ENCODE measurements around the gene MN1. TPM values are rescaled to one million over a fixed set of nuclear protein-coding genes. Genes with fewer than 3 reads are reported as not detected.

Gene MN1
- total and polyA plus RNA-seq, 5 donors = 3.8 to 12.2 (median 10.1) TPM

DNA sequence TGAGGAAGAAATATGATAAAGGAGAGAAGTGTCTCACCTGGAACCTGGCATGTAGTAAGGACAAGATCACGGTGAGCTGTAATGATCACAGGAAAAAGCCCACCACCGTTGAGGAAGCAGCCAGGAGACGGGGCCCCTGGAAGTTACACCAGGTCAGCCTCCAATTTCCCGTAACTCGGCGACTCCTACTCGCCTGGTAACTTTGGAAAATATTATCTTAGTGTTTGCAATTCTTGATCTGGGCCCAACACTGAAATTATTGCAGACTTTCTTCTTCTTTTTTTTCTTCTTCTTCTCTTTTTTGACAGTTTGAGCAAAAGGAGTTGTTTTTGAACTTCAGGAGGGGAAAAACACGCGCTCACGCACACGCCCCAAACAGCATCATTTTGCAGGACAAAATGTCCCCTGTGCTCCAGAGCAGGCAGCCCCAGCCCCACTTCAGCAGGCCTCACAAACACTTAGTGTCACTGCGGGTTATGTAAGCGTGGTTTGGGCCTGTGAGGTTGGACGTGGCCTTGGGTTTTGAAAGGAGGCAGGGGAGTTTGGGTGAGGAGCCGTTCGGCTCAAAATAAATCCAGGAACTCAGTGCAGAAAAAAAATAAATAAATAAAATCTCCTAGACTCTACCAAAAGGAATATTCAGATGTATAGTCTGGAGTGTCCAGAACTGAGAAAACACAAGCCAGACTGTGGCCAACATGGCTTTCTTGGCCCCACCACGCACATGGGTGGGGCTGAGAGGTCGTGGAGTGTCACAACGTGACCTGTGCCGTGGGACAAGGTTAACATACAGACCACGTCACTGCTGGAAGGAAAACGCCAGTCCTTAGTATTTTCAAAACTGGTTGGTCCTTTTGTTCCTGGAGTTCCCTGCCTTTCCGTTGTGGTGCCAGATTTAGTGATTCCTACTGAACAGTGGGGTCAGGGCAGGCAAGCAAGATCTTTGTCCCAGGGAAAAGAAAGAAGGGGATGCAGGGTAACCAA lies 26.3 kb upstream of the MN1 start:
- no peaks in the 10 kb centered on the region for H3K27me3 ChIP-seq (ENCODE audit: control insufficient read depth, insufficient read depth)
- peak in 2 of 3 donors; percentile 47 to 89 for DNase-seq
- no peaks in the 10 kb centered on the region for H3K4me1 ChIP-seq (ENCODE audit: control insufficient read depth, insufficient read depth, low read length)
- WGBS = 63% methylated on average over 23 of the region's 23 CpGs
- H3K4me3 ChIP-seq (ENCODE audit: low read length) = no peak overlapping the region
- no peaks in the 10 kb centered on the region for H3K9me3 ChIP-seq (ENCODE audit: control insufficient read depth, low read length)
- intact Hi-C loops (cut with DNase I) = loop anchor here in 1 of 4 donors (10.0 kb wide), 1 partner anchor 1063 kb away; no protein-coding TSS in a partner anchor
- peak; percentile 67 to 92 for ATAC-seq
- peak overlapping the region; percentile 50 for H3K27ac ChIP-seq (ENCODE audit: low read length)

GRCh38 chr22:27825174-27825573 lies 23.6 kb upstream of the MN1 start:
- Histone ChIP-seq H3K27me3 (ENCODE audit: control insufficient read depth, insufficient read depth) (no peaks in the 10 kb centered on the region), H3K4me3 (ENCODE audit: low read length) (no peak overlapping the region), H3K9me3 (ENCODE audit: control insufficient read depth, low read length) (no peaks in the 10 kb centered on the region), H3K27ac (ENCODE audit: low read length) (no peak overlapping the region), H3K4me1 (ENCODE audit: control insufficient read depth, insufficient read depth, low read length) (no peaks in the 10 kb centered on the region)
- DNase-seq (no peak), ATAC-seq (no peak)
- 93% methylated on average over 6 of the region's 6 CpGs for WGBS
- intact Hi-C loops (cut with DNase I) = loop anchor here in 1 of 4 donors (10.0 kb wide), 1 partner anchor 1060 kb away; no protein-coding TSS in a partner anchor

- H3K27me3 ChIP-seq (ENCODE audit: control insufficient read depth, insufficient read depth) = no peaks in the 10 kb centered on the region
- no peak overlapping the region for H3K27ac ChIP-seq (ENCODE audit: low read length)
- no peaks in the 10 kb centered on the region for H3K4me1 ChIP-seq (ENCODE audit: control insufficient read depth, insufficient read depth, low read length)
- no peak for DNase-seq
- intact Hi-C loops (cut with DNase I) = loop anchor here in 1 of 4 donors (10.0 kb wide), 1 partner anchor 1058 kb away; no protein-coding TSS in a partner anchor
- no peak overlapping the region for H3K4me3 ChIP-seq (ENCODE audit: low read length)
- WGBS = 76% methylated on average over 1 of the region's 1 CpG
- H3K9me3 ChIP-seq (ENCODE audit: control insufficient read depth, low read length) = no peaks in the 10 kb centered on the region
- no peak for ATAC-seq
Measured at GRCh38 chr22:27823221-27823620, 21.7 kb upstream of the MN1 start.

GRCh38 chr22:27820896-27821866 lies 19.6 kb upstream of the MN1 start:
- 63% methylated on average over 22 of the region's 22 CpGs for WGBS
- DNase-seq = peak; percentile 59 to 88 (median 74)
- peak; percentile 42 to 65 for ATAC-seq
- no peaks in the 10 kb centered on the region for H3K27me3 ChIP-seq (ENCODE audit: control insufficient read depth, insufficient read depth)
- no peaks in the 10 kb centered on the region for H3K9me3 ChIP-seq (ENCODE audit: control insufficient read depth, low read length)
- peak overlapping the region; percentile 13 for H3K27ac ChIP-seq (ENCODE audit: low read length)
- intact Hi-C loops (cut with DNase I) = loop anchor here in 1 of 4 donors (10.0 kb wide), 1 partner anchor 1056 kb away; no protein-coding TSS in a partner anchor
- no peaks in the 10 kb centered on the region for H3K4me1 ChIP-seq (ENCODE audit: control insufficient read depth, insufficient read depth, low read length)
- H3K4me3 ChIP-seq (ENCODE audit: low read length) = no peak overlapping the region

- intact Hi-C loops (cut with DNase I) = no loop called here
- Histone ChIP-seq H3K4me1 (ENCODE audit: control insufficient read depth, insufficient read depth, low read length) (no peaks in the 10 kb centered on the region), H3K4me3 (ENCODE audit: low read length) (no peak overlapping the region), H3K9me3 (ENCODE audit: control insufficient read depth, low read length) (no peaks in the 10 kb centered on the region), H3K27ac (ENCODE audit: low read length) (no peak overlapping the region), H3K27me3 (ENCODE audit: control insufficient read depth, insufficient read depth) (no peaks in the 10 kb centered on the region)
- 84% methylated on average over 3 of the region's 3 CpGs for WGBS
- ATAC-seq = no peak
- DNase-seq = no peak
Measured at GRCh38 chr22:27816552-27816951, 15.0 kb upstream of the MN1 start.

GRCh38 chr22:27815826-27816530 lies 14.4 kb upstream of the MN1 start:
- H3K4me1 ChIP-seq (ENCODE audit: control insufficient read depth, insufficient read depth, low read length) = no peaks in the 10 kb centered on the region
- H3K4me3 ChIP-seq (ENCODE audit: low read length) = no peak overlapping the region
- no peaks in the 10 kb centered on the region for H3K9me3 ChIP-seq (ENCODE audit: control insufficient read depth, low read length)
- no peak overlapping the region for H3K27ac ChIP-seq (ENCODE audit: low read length)
- 88% methylated on average over 4 of the region's 4 CpGs for WGBS
- no peak for DNase-seq
- no peak for ATAC-seq
- intact Hi-C loops (cut with DNase I) = no loop called here
- no peaks in the 10 kb centered on the region for H3K27me3 ChIP-seq (ENCODE audit: control insufficient read depth, insufficient read depth)

DNA sequence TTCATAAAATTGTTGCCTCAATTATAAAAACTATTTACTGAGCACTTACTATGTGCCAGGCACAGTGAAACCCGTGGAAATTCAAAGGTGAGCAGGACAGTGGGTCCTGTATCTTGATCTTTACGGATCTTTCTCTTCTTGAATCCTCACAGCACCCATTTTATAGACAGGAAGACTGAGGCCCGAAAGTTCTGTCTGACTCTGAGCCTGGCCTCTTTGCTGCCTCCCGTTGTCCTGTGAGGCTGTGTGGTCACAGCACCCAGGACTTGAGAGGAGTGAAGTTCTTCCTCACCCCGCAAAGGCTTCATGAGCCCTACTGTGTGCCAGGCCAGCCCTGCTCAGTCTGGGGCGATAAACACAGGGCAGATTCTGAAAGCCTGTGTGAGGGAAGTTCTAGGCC lies 13.4 kb upstream of the MN1 start:
- 87% methylated on average over 6 of the region's 6 CpGs for WGBS
- Histone ChIP-seq H3K4me3 (ENCODE audit: low read length) (no peak overlapping the region), H3K4me1 (ENCODE audit: control insufficient read depth, insufficient read depth, low read length) (peaks cover 2% of the 10 kb centered on the region), H3K27ac (ENCODE audit: low read length) (no peak overlapping the region), H3K27me3 (ENCODE audit: control insufficient read depth, insufficient read depth) (no peaks in the 10 kb centered on the region), H3K9me3 (ENCODE audit: control insufficient read depth, low read length) (no peaks in the 10 kb centered on the region)
- DNase-seq = no peak
- intact Hi-C loops (cut with DNase I) = no loop called here
- no peak for ATAC-seq

GRCh38 chr22:27811778-27812177 lies 10.2 kb upstream of the MN1 start:
- no peak for ATAC-seq
- intact Hi-C loops (cut with DNase I) = no loop called here
- Histone ChIP-seq H3K27ac (ENCODE audit: low read length) (no peak overlapping the region), H3K4me3 (ENCODE audit: low read length) (no peak overlapping the region), H3K4me1 (ENCODE audit: control insufficient read depth, insufficient read depth, low read length) (peaks cover 2% of the 10 kb centered on the region), H3K27me3 (ENCODE audit: control insufficient read depth, insufficient read depth) (no peaks in the 10 kb centered on the region), H3K9me3 (ENCODE audit: control insufficient read depth, low read length) (no peaks in the 10 kb centered on the region)
- no peak for DNase-seq
- 93% methylated on average over 3 of the region's 3 CpGs for WGBS

DNA sequence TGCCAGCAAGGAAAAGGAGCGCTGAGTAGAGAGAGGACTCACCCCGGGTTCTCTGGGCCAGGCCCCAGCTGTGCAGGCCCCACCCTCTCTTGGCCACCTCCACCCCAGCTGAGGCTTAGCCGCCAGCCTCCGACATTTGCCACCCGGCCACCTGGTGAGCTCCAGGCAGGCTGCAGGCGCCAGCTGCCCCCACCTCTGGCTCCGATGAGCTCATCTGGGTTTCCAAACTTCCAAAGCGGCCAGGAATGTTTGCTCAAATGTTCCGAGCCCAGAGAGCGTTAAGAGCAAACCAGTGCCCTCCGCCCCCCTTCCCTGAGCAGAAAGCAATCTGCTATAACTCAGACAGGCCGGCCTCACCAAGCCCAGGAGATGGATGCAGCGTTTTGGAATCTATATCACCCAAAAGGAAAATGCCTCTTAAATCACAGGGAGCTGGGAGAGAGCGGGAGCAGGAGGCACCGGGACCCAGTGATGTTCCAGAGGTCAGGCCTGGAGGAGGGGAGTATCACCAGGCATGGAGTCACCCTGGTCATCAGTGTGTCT lies 9.1 kb upstream of the MN1 start:
- peak; percentile 83 to 91 (median 90) for DNase-seq
- peak; percentile 85 to 86 for ATAC-seq
- peaks cover 2% of the 10 kb centered on the region for H3K4me1 ChIP-seq (ENCODE audit: control insufficient read depth, insufficient read depth, low read length)
- intact Hi-C loops (cut with DNase I) = no loop called here
- H3K27ac ChIP-seq (ENCODE audit: low read length) = no peak overlapping the region
- no peaks in the 10 kb centered on the region for H3K27me3 ChIP-seq (ENCODE audit: control insufficient read depth, insufficient read depth)
- H3K4me3 ChIP-seq (ENCODE audit: low read length) = no peak overlapping the region
- H3K9me3 ChIP-seq (ENCODE audit: control insufficient read depth, low read length) = no peaks in the 10 kb centered on the region
- WGBS = 55% methylated on average over 15 of the region's 15 CpGs
